SK-N-SH (cell line): ENCODE measurements around the gene GPR42. TPM values are rescaled to one million over a fixed set of nuclear protein-coding genes. Genes with fewer than 3 reads are reported as not detected.

ENCODE experiments used
- CTCF ChIA-PET: fragments of 300-600, 350-600 bp; formaldehyde crosslinking; extraction: SDS; loops from one replicate; lab custom pipeline; 2021; lab: Yijun Ruan, JAX
- POLR2A ChIA-PET: fragments of 350-600 bp; sonication (Branson Sonifier 250); formaldehyde crosslinking; extraction: SDS; loops from one replicate; lab custom pipeline; 2020; ENCODE audit warnings: antibody characterized with exemption, inconsistent platforms; lab: Yijun Ruan, JAX
- DNase-seq: peaks from one replicate; pipeline ENCODE4 v3.0.0; 2012
- H2AFZ ChIP-seq: fragments of 200-600 bp; sonication (generic); 2 replicates; pipeline ENCODE4 v1.8.1; 2016; ENCODE audit warnings: antibody characterized with exemption, mild to moderate bottlenecking, low read depth
- H3F3A ChIP-seq: fragments of 200-600 bp; sonication (generic); replicated peaks from 2 replicates; pipeline ENCODE3; 2016; ENCODE audit warnings: antibody characterized with exemption, mild to moderate bottlenecking; ENCODE audit not compliant: insufficient read depth
- H3K27ac ChIP-seq, 2 experiments: fragments of 200-500 bp in 1 of 2; fragments of 200-600 bp in 1 of 2; sonication (Bioruptor generic) in 1 of 2; sonication (generic), shearing (Covaris generic) in 1 of 2; 2 replicates each; pipeline versions ENCODE4 v1.5.1 to v1.6.1; 2014 to 2016; ENCODE audit warnings: low read depth in 2 of 2, inconsistent platforms in 1 of 2, low read length in 1 of 2, mild to moderate bottlenecking in 1 of 2, mixed read lengths in 1 of 2
- H3K27me3 ChIP-seq: fragments of 200-600 bp; sonication (generic), shearing (Covaris generic); 2 replicates; pipeline ENCODE4 v1.6.1; 2016; ENCODE audit warnings: mixed run types; ENCODE audit not compliant: insufficient read depth
- H3K36me3 ChIP-seq, 2 experiments: fragments of 200-500 bp in 1 of 2; fragments of 200-600 bp in 1 of 2; sonication (Bioruptor generic) in 1 of 2; sonication (generic) in 1 of 2; replicated peaks in 1 of 2; 2 replicates each; pipeline versions ENCODE3 to v1.5.1; 2014 to 2016; ENCODE audit warnings: low read length in 1 of 2, mild to moderate bottlenecking in 1 of 2; ENCODE audit not compliant: insufficient read depth in 2 of 2, control insufficient read depth in 1 of 2
- H3K4me1 ChIP-seq, 2 experiments: fragments of 200-500 bp in 1 of 2; fragments of 200-600 bp in 1 of 2; sonication (Bioruptor generic) in 1 of 2; sonication (generic), shearing (Covaris generic) in 1 of 2; 2 replicates each; pipeline versions ENCODE4 v1.5.1 to v1.6.1; 2014 to 2016; ENCODE audit warnings: low read depth in 1 of 2, low read length in 1 of 2, mixed run types in 1 of 2; ENCODE audit not compliant: insufficient read depth in 2 of 2, control insufficient read depth in 1 of 2
- H3K4me2 ChIP-seq: fragments of 200-600 bp; sonication (generic), shearing (Covaris generic); 2 replicates; pipeline ENCODE4 v1.6.1; 2017; ENCODE audit warnings: mixed run types
- H3K4me3 ChIP-seq, 2 experiments: fragments of 200-500 bp in 1 of 2; fragments of 200-600 bp in 1 of 2; sonication (Bioruptor generic) in 1 of 2; sonication (generic), shearing (Covaris generic) in 1 of 2; 2 replicates each; pipeline versions ENCODE4 v1.5.1 to v1.8.1; 2014 to 2016; ENCODE audit warnings: low read depth in 2 of 2, inconsistent platforms in 1 of 2, low read length in 1 of 2, mild to moderate bottlenecking in 1 of 2, mixed read lengths in 1 of 2, moderate library complexity in 1 of 2
- H3K79me2 ChIP-seq: fragments of 200-600 bp; sonication (generic); 2 replicates; pipeline ENCODE4 v1.8.1; 2017; ENCODE audit warnings: mild to moderate bottlenecking; ENCODE audit not compliant: insufficient read depth
- H3K9ac ChIP-seq: fragments of 200-600 bp; sonication (generic); 2 replicates; pipeline ENCODE4 v1.6.1; 2017; ENCODE audit warnings: mixed run types
- H3K9me2 ChIP-seq: fragments of 200-600 bp; sonication (generic); 2 replicates; pipeline ENCODE4 v1.6.1; 2017; ENCODE audit warnings: mixed run types
- H3K9me3 ChIP-seq: fragments of 200-600 bp; sonication (generic); 2 replicates; pipeline ENCODE4 v1.6.1; 2017; ENCODE audit warnings: mixed run types, mild to moderate bottlenecking, moderate library complexity
- H4K20me1 ChIP-seq: fragments of 200-600 bp; sonication (generic); 2 replicates; pipeline ENCODE4 v1.6.1; 2017; ENCODE audit warnings: mild to moderate bottlenecking, mixed run types; ENCODE audit not compliant: insufficient read depth
- CHD2 ChIP-seq: fragments of 150-350 bp; IDR thresholded peaks from 2 replicates; pipeline ENCODE4 v1.6.1; 2018; ENCODE audit warnings: low read length; ENCODE audit not compliant: partially characterized antibody
- FOSL2 ChIP-seq: IDR thresholded peaks from 2 replicates; pipeline ENCODE4 v1.4.0; 2012; ENCODE audit warnings: low read depth, mild to moderate bottlenecking, moderate library complexity, borderline replicate concordance
- GATA2 ChIP-seq: sonication (generic); formaldehyde crosslinking; IDR thresholded peaks from 2 replicates; pipeline ENCODE4 v1.5.0; 2020; ENCODE audit warnings: mild to moderate bottlenecking, missing genetic modification reagents
- IRF3 ChIP-seq: fragments of 150-350 bp; IDR thresholded peaks from 2 replicates; pipeline ENCODE4 v1.6.1; 2016; ENCODE audit warnings: mild to moderate bottlenecking, low read depth, low read length
- MAX ChIP-seq: IDR thresholded peaks from 2 replicates; pipeline ENCODE4 v1.4.0; 2012; ENCODE audit warnings: low read depth
- NRF1 ChIP-seq: IDR thresholded peaks from 2 replicates; pipeline ENCODE4 v1.6.1; 2012; ENCODE audit warnings: low read depth, mild to moderate bottlenecking, low read length
- POLR2AphosphoS5 ChIP-seq: IDR thresholded peaks from 2 replicates; pipeline ENCODE4 v1.6.1; 2012; ENCODE audit warnings: low read depth, low read length
- RAD21 ChIP-seq: IDR thresholded peaks from 2 replicates; pipeline ENCODE4 v1.6.1; 2012; ENCODE audit warnings: mild to moderate bottlenecking, low read length
- RCOR1 ChIP-seq: fragments of 150-350 bp; IDR thresholded peaks from 2 replicates; pipeline ENCODE4 v1.6.1; 2017; ENCODE audit warnings: antibody characterized with exemption, low read length
- RXRA ChIP-seq: IDR thresholded peaks from 2 replicates; pipeline ENCODE4 v1.4.0; 2012; ENCODE audit warnings: low read depth, mild to moderate bottlenecking, borderline replicate concordance
- SIN3A ChIP-seq: IDR thresholded peaks from 2 replicates; pipeline ENCODE4 v1.6.1; 2012; ENCODE audit warnings: low read depth, mild to moderate bottlenecking, low read length, moderate library complexity, borderline replicate concordance
- TAF1 ChIP-seq: IDR thresholded peaks from 2 replicates; pipeline ENCODE4 v1.6.1; 2012; ENCODE audit warnings: low read depth, mild to moderate bottlenecking, low read length, moderate library complexity, borderline replicate concordance
- TCF12 ChIP-seq: IDR thresholded peaks from 2 replicates; pipeline ENCODE4 v1.4.0; 2012
- WGBS: methylation state at CpG from one replicate; pipeline ENCODE4 v1.1.6; 2017; ENCODE audit warnings: low lambda C conversion rate; 5-methylcytosine and 5-hydroxymethylcytosine counted together
- polyA plus RNA-seq, 3 experiments: library from polyadenylated mRNA; depleted of rRNA; stranded (reverse); fragments of >200 nt; gene quantifications; 2 replicates each; pipeline ENCODE4 v1.2.3, GENCODE V29; 2012

The GPR42 gene
- polyA plus RNA-seq, 1 of the 3 experiments (the other 2 are of a cell fraction) = not detected

- Histone ChIP-seq H2AFZ (no peak overlapping the region), H3K4me1 (no peaks in the 10 kb centered on the region), H3K4me2 (no peak overlapping the region), H4K20me1 (no peaks in the 10 kb centered on the region), H3K9me2 (no peaks in the 10 kb centered on the region), H3K27me3 (peaks cover 84% of the 10 kb centered on the region), H3K27ac (no peak overlapping the region), H3F3A (no peaks in the 10 kb centered on the region), H3K9me3 (no peaks in the 10 kb centered on the region), H3K79me2 (no peaks in the 10 kb centered on the region), H3K36me3 (no peaks in the 10 kb centered on the region), H3K9ac (no peak overlapping the region), H3K4me3 (no peak overlapping the region)
- CTCF ChIA-PET = interaction anchor here (1.8 kb wide), 1 partner anchor 14 kb away, joined by 4 read pairs; no protein-coding TSS in a partner anchor
- no peak for DNase-seq
- POLR2A ChIA-PET = no interaction called here
- WGBS = 6% methylated on average over 7 of the region's 7 CpGs
- TF ChIP-seq GATA2 (CRISPR knock-in tag) (no peak), NRF1 (no peak), MAX (no peak), POLR2AphosphoS5 (no peak), RAD21 (no peak), SIN3A (no peak), CHD2 (no peak), RXRA (no peak)
Measured at GRCh38 chr19:35330475-35330874, 40.4 kb upstream of the GPR42 start.

- no peak overlapping the region for H3K27ac ChIP-seq
- H3K9me2 ChIP-seq = no peaks in the 10 kb centered on the region
- no peak overlapping the region for H3K4me2 ChIP-seq
- H3K4me1 ChIP-seq = no peaks in the 10 kb centered on the region
- DNase-seq = no peak
- H4K20me1 ChIP-seq = no peaks in the 10 kb centered on the region
- WGBS = 5% methylated on average over 14 of the region's 14 CpGs
- ChIA-PET POLR2A (no interaction called here), CTCF (interaction anchor here (3.3 kb wide), 1 partner anchor 21 kb away, joined by 20 read pairs; no protein-coding TSS in a partner anchor)
- H3K4me3 ChIP-seq = no peak overlapping the region
- H3K27me3 ChIP-seq = peaks cover 91% of the 10 kb centered on the region
- TF ChIP-seq RCOR1 (no peak), RAD21 (no peak), SIN3A (no peak), TCF12 (no peak), IRF3 (no peak), FOSL2 (no peak), TAF1 (no peak)
- TF ChIP-seq, all 33 proteins: peak for 0
- Histone ChIP-seq H3K9me3 (no peaks in the 10 kb centered on the region), H3F3A (no peaks in the 10 kb centered on the region), H3K36me3 (no peaks in the 10 kb centered on the region), H2AFZ (no peak overlapping the region), H3K9ac (no peak overlapping the region), H3K79me2 (no peaks in the 10 kb centered on the region)
Measured at GRCh38 chr19:35331551-35332214, 39.2 kb upstream of the GPR42 start.
